ENCODE measurements around the gene ITPK1.

DNA sequence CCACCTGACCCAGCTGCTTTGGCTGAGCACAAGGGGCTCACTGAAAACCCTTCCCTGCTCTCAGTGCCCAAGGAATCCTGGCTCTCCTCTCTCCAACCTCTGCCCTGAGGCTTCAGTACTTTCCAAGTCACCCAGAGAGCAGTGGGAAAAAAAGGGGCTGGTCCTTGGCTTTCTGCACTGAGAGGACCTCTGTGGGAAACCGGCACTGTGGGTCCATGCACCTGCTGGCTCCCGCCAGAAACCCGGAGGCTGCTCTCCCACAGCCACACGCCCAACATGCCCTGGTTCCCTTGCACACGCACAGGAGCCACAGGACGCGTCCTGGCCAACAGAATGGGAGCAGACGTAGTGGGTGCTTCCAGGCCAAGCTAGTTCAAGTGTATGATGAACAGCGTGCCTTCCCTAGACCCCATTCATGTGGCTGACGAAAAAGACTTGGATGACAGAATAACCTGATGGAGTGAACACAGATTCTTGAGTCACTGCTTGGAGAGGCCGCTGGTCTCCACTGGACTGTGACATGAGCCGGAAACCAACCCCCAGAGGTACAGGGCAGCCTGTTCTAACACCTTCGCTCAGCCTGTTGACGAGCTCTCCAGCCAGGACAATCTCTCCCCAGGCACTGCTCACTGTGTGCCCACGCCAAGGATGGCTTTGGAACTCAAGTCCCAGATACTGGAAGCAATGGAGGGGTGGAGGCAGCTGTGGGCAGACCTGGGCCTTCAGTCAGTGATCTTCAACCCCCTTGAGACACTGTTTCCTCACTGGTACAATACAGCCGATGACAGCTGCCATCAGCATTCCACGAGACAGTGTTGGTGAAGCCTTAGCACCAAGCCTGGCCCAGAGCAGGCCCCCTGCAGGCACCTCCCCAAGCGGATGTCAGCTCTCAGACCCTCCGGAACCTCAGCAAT lies 87.7 kb downstream of the ITPK1 start:
- TF ChIP-seq, protein P1, sequence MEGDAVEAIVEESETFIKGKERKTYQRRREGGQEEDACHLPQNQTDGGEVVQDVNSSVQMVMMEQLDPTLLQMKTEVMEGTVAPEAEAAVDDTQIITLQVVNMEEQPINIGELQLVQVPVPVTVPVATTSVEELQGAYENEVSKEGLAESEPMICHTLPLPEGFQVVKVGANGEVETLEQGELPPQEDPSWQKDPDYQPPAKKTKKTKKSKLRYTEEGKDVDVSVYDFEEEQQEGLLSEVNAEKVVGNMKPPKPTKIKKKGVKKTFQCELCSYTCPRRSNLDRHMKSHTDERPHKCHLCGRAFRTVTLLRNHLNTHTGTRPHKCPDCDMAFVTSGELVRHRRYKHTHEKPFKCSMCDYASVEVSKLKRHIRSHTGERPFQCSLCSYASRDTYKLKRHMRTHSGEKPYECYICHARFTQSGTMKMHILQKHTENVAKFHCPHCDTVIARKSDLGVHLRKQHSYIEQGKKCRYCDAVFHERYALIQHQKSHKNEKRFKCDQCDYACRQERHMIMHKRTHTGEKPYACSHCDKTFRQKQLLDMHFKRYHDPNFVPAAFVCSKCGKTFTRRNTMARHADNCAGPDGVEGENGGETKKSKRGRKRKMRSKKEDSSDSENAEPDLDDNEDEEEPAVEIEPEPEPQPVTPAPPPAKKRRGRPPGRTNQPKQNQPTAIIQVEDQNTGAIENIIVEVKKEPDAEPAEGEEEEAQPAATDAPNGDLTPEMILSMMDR (IDR thresholded peaks at IDR 0.05), result no peak
- TF ChIP-seq POLR2A (IDR thresholded peaks at IDR 0.05), result no peak
